Nephron progenitor cell (in vitro differentiated cells): ENCODE results near the gene PTPRR.

Experiments
- DNase-seq: peaks from one replicate; pipeline ENCODE4 v3.0.0; 2021
- H3K27ac Mint-ChIP-seq: 2 replicates; pipeline ENCODE4 v1.8.0; 2021; ENCODE audit warnings: mild to moderate bottlenecking, moderate library complexity, mixed read lengths
- H3K27me3 Mint-ChIP-seq: 2 replicates; pipeline ENCODE4 v1.8.0; 2021; ENCODE audit warnings: mild to moderate bottlenecking, low read depth, mixed read lengths; ENCODE audit not compliant: poor library complexity
- H3K36me3 Mint-ChIP-seq: 2 replicates; pipeline ENCODE4 v1.8.0; 2021; ENCODE audit warnings: low read depth, mixed read lengths
- H3K4me1 Mint-ChIP-seq: 2 replicates; pipeline ENCODE4 v1.8.0; 2021; ENCODE audit warnings: mixed read lengths
- H3K4me3 Mint-ChIP-seq: 2 replicates; pipeline ENCODE4 v1.8.0; 2021; ENCODE audit warnings: mild to moderate bottlenecking, moderate library complexity, mixed read lengths
- H3K9me3 Mint-ChIP-seq: 2 replicates; pipeline ENCODE4 v1.8.0; 2021; ENCODE audit warnings: mild to moderate bottlenecking, moderate library complexity, mixed read lengths
- TF ChIP-seq, protein P1 (sequence below): fragments of 200-600 bp; sonication (generic); IDR thresholded peaks from 2 replicates; pipeline ENCODE4 v1.5.0; 2021; ENCODE audit warnings: antibody characterized with exemption

The PTPRR gene

DNA sequence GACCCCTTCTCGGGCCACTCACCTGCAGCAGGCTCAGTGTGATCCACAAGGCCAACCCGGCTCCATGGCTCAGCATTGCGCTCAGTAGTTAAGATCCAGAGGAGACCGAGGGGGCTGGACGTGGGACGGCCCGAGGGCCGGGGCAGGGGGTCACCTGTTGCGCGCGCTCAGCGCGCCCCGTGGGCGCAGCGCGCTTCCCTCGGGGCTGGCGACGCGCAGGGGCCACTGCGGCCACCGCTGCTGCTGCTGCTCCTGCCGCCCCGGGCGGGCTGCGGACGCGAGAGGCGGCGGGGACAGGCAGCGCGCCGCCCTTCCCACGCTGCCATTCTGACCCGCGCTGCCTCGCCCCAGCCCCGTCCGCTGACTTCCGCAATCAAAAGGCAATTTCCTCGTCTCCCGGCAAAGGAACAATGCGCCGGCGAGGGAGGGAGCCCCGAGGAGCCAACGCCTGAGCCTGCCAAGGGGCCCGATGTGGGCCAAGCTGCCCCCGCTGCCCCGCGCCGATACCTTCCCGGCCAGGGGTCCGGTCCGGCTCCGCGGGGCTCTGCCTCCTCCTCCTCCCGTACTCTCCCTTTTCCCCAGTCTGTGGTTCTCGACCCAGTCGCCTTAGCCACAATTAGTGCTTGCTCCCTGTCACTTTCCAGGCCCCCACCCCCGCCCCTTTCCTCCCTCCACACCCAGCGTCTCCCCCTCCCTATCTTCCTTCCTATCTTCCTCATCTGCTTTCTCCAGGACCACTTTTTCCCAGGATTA lies 310.6 kb downstream of the PTPRR start:
- Mint-ChIP-seq H3K27ac (no peak overlapping the region), H3K4me1 (peaks cover 14% of the 10 kb centered on the region), H3K27me3 (peaks cover 62% of the 10 kb centered on the region)

DNA sequence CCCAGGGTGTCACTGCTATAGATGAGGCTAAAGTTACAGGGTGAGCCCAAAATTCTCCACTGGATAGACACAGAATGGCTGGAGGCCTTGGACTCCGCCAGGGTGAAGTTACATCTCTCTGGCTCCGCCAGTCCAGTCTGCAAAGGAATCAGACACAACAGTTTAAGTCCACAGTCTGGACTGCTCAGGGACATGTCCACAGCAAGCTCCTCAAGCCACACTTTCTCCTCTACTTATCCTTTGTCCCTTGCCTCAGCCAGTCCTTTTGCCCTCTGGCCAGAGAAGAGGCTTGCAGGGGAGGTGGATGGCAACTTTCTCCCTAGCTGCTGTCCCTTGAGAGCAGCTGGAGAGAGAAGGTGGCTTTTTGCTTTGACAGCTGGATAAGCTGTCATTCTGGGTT lies 311.3 kb downstream of the PTPRR start:
- peaks cover 14% of the 10 kb centered on the region for H3K4me1 Mint-ChIP-seq
- TF ChIP-seq, protein P1, sequence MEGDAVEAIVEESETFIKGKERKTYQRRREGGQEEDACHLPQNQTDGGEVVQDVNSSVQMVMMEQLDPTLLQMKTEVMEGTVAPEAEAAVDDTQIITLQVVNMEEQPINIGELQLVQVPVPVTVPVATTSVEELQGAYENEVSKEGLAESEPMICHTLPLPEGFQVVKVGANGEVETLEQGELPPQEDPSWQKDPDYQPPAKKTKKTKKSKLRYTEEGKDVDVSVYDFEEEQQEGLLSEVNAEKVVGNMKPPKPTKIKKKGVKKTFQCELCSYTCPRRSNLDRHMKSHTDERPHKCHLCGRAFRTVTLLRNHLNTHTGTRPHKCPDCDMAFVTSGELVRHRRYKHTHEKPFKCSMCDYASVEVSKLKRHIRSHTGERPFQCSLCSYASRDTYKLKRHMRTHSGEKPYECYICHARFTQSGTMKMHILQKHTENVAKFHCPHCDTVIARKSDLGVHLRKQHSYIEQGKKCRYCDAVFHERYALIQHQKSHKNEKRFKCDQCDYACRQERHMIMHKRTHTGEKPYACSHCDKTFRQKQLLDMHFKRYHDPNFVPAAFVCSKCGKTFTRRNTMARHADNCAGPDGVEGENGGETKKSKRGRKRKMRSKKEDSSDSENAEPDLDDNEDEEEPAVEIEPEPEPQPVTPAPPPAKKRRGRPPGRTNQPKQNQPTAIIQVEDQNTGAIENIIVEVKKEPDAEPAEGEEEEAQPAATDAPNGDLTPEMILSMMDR = no peak
- H3K4me3 Mint-ChIP-seq = peak overlapping the region; percentile 87
- H3K27ac Mint-ChIP-seq = no peak overlapping the region
- no peaks in the 10 kb centered on the region for H3K36me3 Mint-ChIP-seq
- H3K9me3 Mint-ChIP-seq = peaks cover 5% of the 10 kb centered on the region
- peaks cover 62% of the 10 kb centered on the region for H3K27me3 Mint-ChIP-seq
- no peak for DNase-seq

More for the DNA sequence above, 310.6 kb downstream of the PTPRR start:
- TF ChIP-seq, protein P1 = no peak
- Mint-ChIP-seq H3K36me3 (no peaks in the 10 kb centered on the region), H3K4me3 (peak overlapping the region; percentile 87), H3K9me3 (peaks cover 5% of the 10 kb centered on the region)
- peak; percentile 62 for DNase-seq

DNA sequence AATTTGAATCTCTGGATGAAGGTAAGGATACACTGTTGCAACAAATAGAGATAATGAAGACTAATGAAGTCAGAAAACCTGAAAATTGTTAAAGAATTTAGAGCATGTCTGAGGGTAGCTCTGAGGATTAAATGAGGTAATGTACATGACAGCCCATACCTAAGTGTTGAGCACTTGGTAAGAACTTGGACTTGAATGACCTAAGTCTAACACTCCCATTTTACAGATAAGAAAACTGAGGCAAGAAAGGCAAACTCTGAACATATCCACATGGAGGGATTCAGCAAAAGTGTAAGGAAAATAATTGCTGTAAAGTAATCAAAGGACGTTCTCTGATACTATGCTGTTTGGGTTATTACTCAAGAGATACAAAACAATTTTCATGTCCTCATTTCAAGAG lies 312.4 kb downstream of the PTPRR start:
- Mint-ChIP-seq H3K27ac (no peak overlapping the region), H3K27me3 (peaks cover 58% of the 10 kb centered on the region), H3K9me3 (peaks cover 5% of the 10 kb centered on the region), H3K4me1 (peaks cover 14% of the 10 kb centered on the region), H3K36me3 (no peaks in the 10 kb centered on the region), H3K4me3 (peak overlapping the region; percentile 87)
- TF ChIP-seq, protein P1 = no peak
- DNase-seq = no peak

DNA sequence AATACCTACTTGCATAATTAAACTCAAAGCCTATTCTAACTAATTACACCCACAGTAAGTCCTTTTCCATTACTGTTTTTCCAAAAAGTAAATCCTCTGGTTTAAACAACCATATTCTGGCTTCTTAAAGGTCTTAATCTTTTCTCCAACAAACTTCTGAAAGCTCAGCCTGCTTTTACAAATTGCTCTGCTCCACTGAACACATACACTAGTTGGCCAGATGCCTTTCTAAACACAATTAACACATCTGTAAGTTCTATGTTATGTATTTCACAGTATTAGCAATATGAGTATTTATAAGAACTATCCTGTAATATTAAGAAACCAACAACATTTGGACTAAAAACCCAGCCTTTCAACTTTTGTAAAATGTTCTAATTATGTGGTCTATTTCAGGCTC lies 313.4 kb downstream of the PTPRR start:
- Mint-ChIP-seq H3K4me3 (no peak overlapping the region), H3K9me3 (peaks cover 5% of the 10 kb centered on the region), H3K27ac (no peak overlapping the region), H3K4me1 (peaks cover 14% of the 10 kb centered on the region), H3K27me3 (peaks cover 49% of the 10 kb centered on the region), H3K36me3 (no peaks in the 10 kb centered on the region)
- DNase-seq = no peak
- TF ChIP-seq, protein P1 = no peak

DNA sequence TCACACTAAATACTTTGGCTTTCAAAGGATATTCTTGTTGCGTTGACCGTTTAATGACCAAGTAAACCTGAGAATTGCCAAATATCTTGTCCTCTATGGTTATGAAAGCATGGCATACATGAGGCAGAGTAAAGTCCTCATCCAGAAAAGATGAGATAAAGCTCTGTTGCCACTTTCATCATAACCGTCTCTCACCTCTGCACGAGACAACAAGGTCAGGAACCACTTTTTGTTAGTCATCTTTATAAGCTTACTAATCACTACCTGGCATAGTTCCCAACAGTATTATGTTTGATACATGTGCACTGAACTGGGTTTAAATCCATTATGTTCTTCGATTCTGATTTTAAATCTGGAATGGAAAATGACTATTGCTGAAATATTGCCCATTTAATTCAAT lies 314.6 kb downstream of the PTPRR start:
- Mint-ChIP-seq H3K4me1 (peaks cover 14% of the 10 kb centered on the region), H3K27me3 (peaks cover 38% of the 10 kb centered on the region), H3K9me3 (peaks cover 5% of the 10 kb centered on the region), H3K36me3 (no peaks in the 10 kb centered on the region), H3K4me3 (no peak overlapping the region), H3K27ac (no peak overlapping the region)
- DNase-seq = no peak
- TF ChIP-seq, protein P1 = no peak

DNA sequence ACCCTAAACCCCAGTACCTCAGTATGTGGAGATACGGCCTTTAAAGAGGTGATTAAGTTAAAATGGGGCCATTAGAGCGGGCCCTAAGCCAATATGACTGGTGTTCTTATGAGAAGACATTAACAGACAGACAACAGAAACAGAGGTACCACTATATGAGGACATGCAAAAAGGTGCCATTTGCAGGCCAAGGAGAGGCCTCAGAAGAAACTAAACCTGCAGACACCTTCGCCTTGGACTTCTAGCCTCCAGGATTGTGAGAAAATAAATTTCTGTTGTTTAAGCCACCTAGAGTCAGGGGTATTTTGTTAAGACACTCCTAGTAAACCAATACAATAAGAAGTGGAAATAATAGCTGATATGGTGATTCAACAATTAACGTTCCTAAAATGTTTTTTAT lies 315.9 kb downstream of the PTPRR start:
- DNase-seq = no peak
- Mint-ChIP-seq H3K4me1 (peaks cover 8% of the 10 kb centered on the region), H3K9me3 (peaks cover 5% of the 10 kb centered on the region), H3K4me3 (no peak overlapping the region), H3K27ac (no peak overlapping the region), H3K36me3 (no peaks in the 10 kb centered on the region), H3K27me3 (peaks cover 27% of the 10 kb centered on the region)
- TF ChIP-seq, protein P1 = no peak
